Left lung (tissue), 10 donors: ENCODE results near the gene TMEM141. TPM values are rescaled to one million over a fixed set of nuclear protein-coding genes. Genes with fewer than 3 reads are reported as not detected.

Experiments used
- ATAC-seq: fragments of 200-7000 bp; cut with Tn5 transposase; one replicate; pipeline ENCODE4 v1.9.1; 2020; ENCODE audit warnings: moderate library complexity
- DNase-seq, 4 donors: peaks; one replicate each; pipeline ENCODE4 v3.0.0-alpha.2; 2013 to 2020
- H3K27ac ChIP-seq, 2 donors: fragments of 200-600 bp; sonication (generic) in 1 of 2; one replicate each; pipeline versions ENCODE4 v1.5.0 to v1.8.0; 2020 to 2021
- H3K27me3 ChIP-seq, 2 donors: fragments of 200-600 bp; sonication (generic) in 1 of 2; one replicate each; pipeline versions ENCODE4 v1.5.0 to v1.8.0; 2020 to 2021
- H3K36me3 ChIP-seq, 2 donors: fragments of 200-600 bp; sonication (generic) in 1 of 2; one replicate each; pipeline versions ENCODE4 v1.5.0 to v1.8.0; 2020 to 2021
- H3K4me1 ChIP-seq, 2 donors: fragments of 200-600 bp; one replicate each; pipeline ENCODE4 v1.8.0; 2021
- H3K4me3 ChIP-seq, 2 donors: fragments of 200-600 bp; sonication (generic) in 1 of 2; one replicate each; pipeline versions ENCODE4 v1.5.0 to v1.8.0; 2020 to 2021; ENCODE audit warnings: mild to moderate bottlenecking in 1 of 2
- H3K9me3 ChIP-seq, 2 donors: fragments of 200-600 bp; sonication (generic) in 1 of 2; one replicate each; pipeline versions ENCODE4 v1.5.0 to v1.8.0; 2020 to 2021
- CTCF ChIP-seq, 2 donors: fragments of 200-600 bp; sonication (generic) in 1 of 2; IDR thresholded peaks; one replicate each; pipeline versions ENCODE4 v1.5.0 to v1.8.0; 2021; ENCODE audit warnings: antibody characterized with exemption in 2 of 2
- intact Hi-C, 2 donors: fragments of 100-400 bp; cut with DNase I; formaldehyde crosslinking; loops; one replicate each; pipeline versions ENCODE4 v1.11.2 to v1.14.2; 2022
- polyA plus RNA-seq, 6 donors: library from polyadenylated mRNA; unstranded; fragments of 120-200 nt; gene quantifications; one replicate each; pipeline ENCODE4 v1.2.1, GENCODE V29; 2013; ENCODE audit not compliant: insufficient read length in 6 of 6
- total RNA-seq, 2 donors: library from RNA; stranded (reverse); fragmentation: NEBNext Ultra II Directional; extraction: Animal tissue kit (Norgen Biotek cat#: 25700); gene quantifications; one replicate each; pipeline ENCODE4 v1.2.1, GENCODE V29; 2021
- donor health status: DM: no; HTN: yes; CAD: no.
- donor health status: DM: no; HTN: no; CAD: no.

Gene TMEM141
- total and polyA plus RNA-seq, 8 donors = 49.3 to 76.6 (median 54.5) TPM

- Histone ChIP-seq H3K27ac (peak overlapping the region in 1 of 2 donors; percentile 95), H3K4me1 (peaks cover 8 to 52% of the 10 kb centered on the region in 2 donors)
- intact Hi-C loops = no loop called here
Observed at GRCh38 chr9:136792321-136793085, 1.4 kb downstream of the TMEM141 start.

DNA sequence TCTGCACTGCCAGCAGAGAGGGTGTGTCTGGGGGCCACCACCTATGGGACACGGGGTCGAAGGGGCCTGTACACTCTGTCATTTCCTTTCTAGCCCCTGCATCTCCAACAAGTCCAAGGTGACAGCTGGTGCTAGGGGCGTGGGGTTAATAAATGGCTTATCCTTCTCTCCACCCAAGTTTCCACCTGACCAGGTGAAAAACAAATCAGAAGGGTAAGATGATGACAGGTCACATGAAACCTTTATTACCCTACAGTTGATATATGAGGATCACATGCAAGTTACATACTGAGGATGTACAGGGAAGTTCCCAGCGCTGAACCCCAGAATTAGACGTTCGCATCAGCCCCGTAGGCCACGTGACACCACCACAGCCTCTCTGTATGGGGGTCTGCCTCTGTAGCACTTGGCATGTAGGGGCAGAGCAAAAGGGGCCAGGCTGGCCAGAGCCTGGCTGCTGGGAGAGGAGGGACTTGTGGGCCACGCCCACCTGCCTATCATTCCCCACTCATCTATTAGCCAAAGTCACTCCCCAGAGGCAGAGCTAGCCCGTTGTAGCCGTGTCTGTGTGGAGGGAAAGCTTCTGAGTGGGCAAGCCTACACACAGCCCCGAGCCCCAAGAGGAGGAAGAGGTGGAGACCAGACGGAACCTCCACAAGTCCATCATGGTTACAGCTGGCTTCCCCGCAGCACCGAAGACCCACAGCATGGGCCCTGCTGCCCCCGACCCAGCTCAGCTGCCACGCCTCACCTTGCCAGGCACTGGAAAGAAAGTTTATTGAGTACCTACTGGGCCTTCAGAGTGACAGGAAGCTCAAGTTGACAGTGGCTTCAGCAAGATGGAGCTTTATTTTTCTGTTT, 2.2 kb downstream of the TMEM141 start:
- Histone ChIP-seq H3K4me1 (peaks cover 8 to 45% of the 10 kb centered on the region in 2 donors), H3K27me3 (peaks cover 0 to 28% of the 10 kb centered on the region in 2 donors), H3K36me3 (peaks cover 0 to 19% of the 10 kb centered on the region in 2 donors), H3K4me3 (no peak overlapping the region), H3K27ac (no peak overlapping the region), H3K9me3 (no peaks in the 10 kb centered on the region)
- no peak for TF ChIP-seq CTCF (IDR thresholded peaks at IDR 0.05)
- peak in 1 of 4 donors; percentile 54 for DNase-seq
- intact Hi-C loops = no loop called here
- no peak for ATAC-seq

More at GRCh38 chr9:136792321-136793085, 1.4 kb downstream of the TMEM141 start:
- DNase-seq (peak in 1 of 4 donors; percentile 67), ATAC-seq (no peak)
- Histone ChIP-seq H3K36me3 (peaks cover 0 to 19% of the 10 kb centered on the region in 2 donors), H3K9me3 (no peaks in the 10 kb centered on the region), H3K27me3 (peaks cover 0 to 20% of the 10 kb centered on the region in 2 donors), H3K4me3 (peak overlapping the region in 1 of 2 donors; percentile 74)
- no peak for TF ChIP-seq CTCF (IDR thresholded peaks at IDR 0.05)

DNA sequence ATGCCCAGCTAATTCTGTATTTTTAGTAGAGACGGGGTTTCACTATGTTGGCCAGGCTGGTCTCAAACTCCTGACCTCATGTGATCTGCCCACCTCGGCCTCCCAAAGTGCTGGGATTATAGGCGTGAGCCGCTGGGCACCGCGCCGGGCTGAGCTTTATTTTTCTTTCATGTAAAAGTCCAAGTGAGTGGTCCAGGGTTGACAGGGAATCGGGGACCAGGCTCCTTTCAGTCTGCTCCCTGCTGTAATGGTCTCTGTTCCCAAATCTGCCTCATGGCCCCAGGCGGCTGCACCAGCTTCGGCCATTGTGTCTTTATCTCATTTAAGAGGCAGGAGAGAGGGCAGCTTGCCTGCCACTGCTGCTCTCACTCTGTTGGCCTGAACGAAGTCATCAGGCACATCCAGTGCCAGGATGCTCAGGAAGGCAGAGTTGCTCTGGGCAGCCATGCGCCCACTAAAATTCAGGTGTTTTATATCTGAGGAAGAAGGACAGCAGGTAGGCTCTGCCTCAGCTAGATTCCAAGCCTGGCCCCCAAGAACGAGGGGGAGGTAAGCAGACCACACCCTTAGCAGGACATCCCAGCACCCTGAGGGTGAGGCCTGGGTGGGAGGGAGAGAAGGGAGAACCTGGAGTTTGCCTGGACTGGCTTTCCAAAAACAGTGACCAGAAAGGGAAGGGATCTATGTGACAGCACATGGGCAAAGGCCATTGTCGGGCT, 3.3 kb downstream of the TMEM141 start:
- DNase-seq = peak in 1 of 4 donors; percentile 39
- H3K27ac ChIP-seq = no peak overlapping the region
- peaks cover 8 to 40% of the 10 kb centered on the region in 2 donors for H3K27me3 ChIP-seq
- H3K36me3 ChIP-seq = peaks cover 0 to 19% of the 10 kb centered on the region in 2 donors
- no peak overlapping the region for H3K4me3 ChIP-seq
- intact Hi-C loops = no loop called here
- H3K9me3 ChIP-seq = no peaks in the 10 kb centered on the region
- no peak for ATAC-seq
- TF ChIP-seq CTCF (IDR thresholded peaks at IDR 0.05) = no peak
- peaks cover 16 to 53% of the 10 kb centered on the region in 2 donors for H3K4me1 ChIP-seq

GRCh38 chr9:136795000-136795348, 3.8 kb downstream of the TMEM141 start:
- ATAC-seq (no peak), DNase-seq (peak in 1 of 4 donors; percentile 13)
- Histone ChIP-seq H3K4me1 (peaks cover 17 to 57% of the 10 kb centered on the region in 2 donors), H3K36me3 (peaks cover 0 to 19% of the 10 kb centered on the region in 2 donors), H3K27me3 (peaks cover 13 to 45% of the 10 kb centered on the region in 2 donors), H3K4me3 (no peak overlapping the region), H3K9me3 (no peaks in the 10 kb centered on the region), H3K27ac (no peak overlapping the region)
- no peak for TF ChIP-seq CTCF (IDR thresholded peaks at IDR 0.05)
- intact Hi-C loops = no loop called here
